Right lobe of liver (tissue), 6 donors: ENCODE data around the gene MAPK1. TPM values are rescaled to one million over a fixed set of nuclear protein-coding genes. Genes with fewer than 3 reads are reported as not detected.
A peak's percentile ranks its signal among the peaks of the same experiment; 100 is the strongest.
"Not testable (repeated sequence)": the region's sequence is repeated elsewhere in the genome, so short reads cannot be mapped to it uniquely, and the experiment has no call there.

Source experiments
- ATAC-seq, 4 donors: fragments of 200-7000 bp; cut with Tn5 transposase; one replicate each; pipeline ENCODE4 v1.9.1; 2020; ENCODE audit warnings: mild to moderate bottlenecking in 4 of 4, moderate library complexity in 4 of 4
- DNase-seq, 3 donors: peaks; one replicate each; pipeline ENCODE4 v3.0.0-alpha.2; 2020
- H3K27ac ChIP-seq, 3 donors: fragments of 200-600 bp; one replicate each; pipeline ENCODE4 v1.8.0; 2022
- H3K27me3 ChIP-seq, 2 donors: fragments of 200-600 bp; one replicate each; pipeline ENCODE4 v1.8.0; 2022
- H3K36me3 ChIP-seq, 4 donors: fragments of 200-600 bp; sonication (generic) in 1 of 4; one replicate each; pipeline versions ENCODE4 v1.5.1 to v1.8.0; 2017 to 2022; ENCODE audit warnings: control low read depth in 1 of 4
- H3K4me1 ChIP-seq, 4 donors: fragments of 200-600 bp; sonication (generic) in 1 of 4; one replicate each; pipeline versions ENCODE4 v1.5.1 to v1.8.0; 2017 to 2022; ENCODE audit warnings: control low read depth in 1 of 4
- H3K4me3 ChIP-seq, 3 donors: fragments of 200-600 bp; one replicate each; pipeline ENCODE4 v1.8.0; 2022
- H3K9me3 ChIP-seq, 4 donors: fragments of 200-600 bp; sonication (generic) in 1 of 4; one replicate each; pipeline versions ENCODE4 v1.5.1 to v1.8.0; 2017 to 2022; ENCODE audit warnings: control low read depth in 1 of 4
- POLR2A ChIP-seq: fragments of 450-650 bp; IDR thresholded peaks from one replicate; pipeline ENCODE4 v1.6.1; 2017; ENCODE audit warnings: antibody characterized with exemption, mild to moderate bottlenecking
- WGBS: methylation state at CpG from one replicate; pipeline ENCODE4 v1.1.6; 2018; ENCODE audit warnings: low coverage, low lambda C conversion rate; ENCODE audit not compliant: insufficient coverage; ENCODE audit errors: missing lambda C conversion rate; 5-methylcytosine and 5-hydroxymethylcytosine counted together
- intact Hi-C, 2 donors: fragments of 100-400 bp; cut with DNase I; formaldehyde crosslinking; loops; one replicate each; pipeline versions ENCODE4 v1.11.2 to v1.14.1; 2022
- total RNA-seq, 6 experiments: library from RNA; depleted of rRNA in 2 of 6; stranded (reverse); fragments of >200 nt in 2 of 6; fragmentation: NEBNext Ultra II Directional in 3 of 6; extraction: Animal tissue kit (Norgen Biotek cat#: 25700) in 3 of 6; gene quantifications; one replicate each; pipeline versions ENCODE4 v1.1.0 to v1.2.4, GENCODE V29; 2016 to 2023
- TF ChIP-seq, protein P1 (sequence below), 4 donors: fragments of 200-600 bp in 3 of 4; fragments of 450-650 bp in 1 of 4; IDR thresholded peaks; one replicate each; pipeline versions ENCODE4 v1.5.1 to v1.8.0; 2016 to 2022; ENCODE audit warnings: antibody characterized with exemption in 4 of 4, mild to moderate bottlenecking in 2 of 4
- donor health status: DM: no; HTN: yes; CAD: no.
- donor health status: DM: no; HTN: no; CAD: no.
- donor health status: DM: no; HTN: no; CAD: no.
- donor health status: DM: no; HTN: yes; CAD: no.
- donor health status: DM: no; HTN: yes; CAD: no.

Gene MAPK1
- total RNA-seq, 6 experiments from 2014 or later, result 43.4 to 75.0 (median 59.5) TPM

DNA sequence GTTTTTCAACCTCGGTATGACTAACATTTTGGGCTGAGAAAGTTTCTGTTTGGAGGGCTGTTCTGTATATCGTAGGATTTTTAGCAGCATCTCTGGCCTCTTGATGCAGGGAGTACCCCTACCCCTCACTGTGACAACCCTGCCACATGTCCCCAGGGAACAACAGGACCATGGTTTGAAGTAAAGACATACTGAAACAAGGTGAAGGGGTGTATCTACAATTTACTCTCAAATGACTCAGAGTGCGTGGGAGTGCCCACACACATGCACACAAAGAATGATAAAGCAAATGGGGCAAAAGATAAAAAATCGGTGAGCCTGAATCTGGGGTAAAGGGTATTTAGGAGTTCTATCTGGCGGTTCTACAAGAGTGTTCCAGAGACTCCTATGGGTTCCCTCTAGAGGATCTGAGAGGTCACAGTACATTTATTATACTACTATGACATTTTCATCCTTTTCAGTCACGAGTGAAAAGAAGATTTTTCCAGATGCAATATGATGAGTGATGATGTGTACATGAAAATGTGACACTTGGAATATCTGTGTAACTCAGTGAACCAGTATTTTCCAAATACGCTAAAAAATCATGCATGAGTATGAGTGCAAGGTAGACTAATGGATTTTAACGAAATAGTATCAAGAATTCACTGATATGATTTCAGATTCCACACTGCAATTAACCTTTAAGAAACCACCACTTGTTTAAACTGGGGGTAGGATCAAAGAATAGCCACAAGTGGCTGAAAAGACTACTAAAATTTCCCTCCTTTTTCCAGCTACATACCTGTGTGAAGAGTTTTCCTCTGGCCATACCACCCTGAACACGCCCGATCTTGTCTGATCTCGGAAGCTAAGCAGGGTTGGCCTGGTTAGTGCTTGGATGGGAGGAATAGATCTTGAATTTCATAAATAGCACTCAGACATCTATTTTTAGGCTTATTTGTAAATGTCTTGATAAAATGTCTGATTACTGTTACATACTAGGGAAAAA, 75.5 kb downstream of the MAPK1 start:
- H3K27me3 ChIP-seq, result no peaks in the 10 kb centered on the region

DNA sequence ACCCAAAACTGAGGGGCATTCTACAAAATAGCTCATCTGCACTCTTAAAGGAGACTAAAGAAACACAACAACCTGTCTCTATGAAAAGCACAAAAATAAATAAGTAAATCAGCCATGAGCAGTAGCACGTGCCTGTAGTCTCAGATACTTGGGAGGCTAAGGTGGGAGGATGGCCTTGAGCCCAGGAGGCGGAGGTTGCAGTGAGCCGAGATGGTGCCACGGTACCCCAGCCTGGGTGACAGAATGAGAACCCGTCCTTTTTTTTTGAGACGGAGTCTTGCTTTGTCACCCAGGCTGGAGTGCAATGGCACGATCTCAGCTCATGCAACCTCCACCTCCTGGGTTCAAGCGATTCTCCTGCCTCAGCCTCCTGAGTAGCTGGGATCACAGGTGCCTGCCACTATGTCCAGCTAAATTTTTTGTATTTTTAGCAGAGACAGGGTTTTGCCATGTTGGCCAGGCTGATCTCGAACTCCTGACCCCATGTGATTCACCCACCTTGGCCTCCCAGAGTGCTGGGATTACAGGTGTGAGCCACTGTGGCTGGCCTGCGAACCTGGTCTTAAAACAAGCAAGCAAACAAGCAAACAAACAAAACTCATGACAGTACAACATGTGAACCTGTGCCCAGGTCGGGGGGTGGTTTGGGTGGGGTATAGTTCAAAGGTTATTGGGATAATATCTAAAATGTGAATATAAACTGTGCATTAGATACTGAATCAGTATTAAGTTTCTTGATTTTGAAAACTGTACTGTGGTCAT, 76.4 kb downstream of the MAPK1 start:
- intact Hi-C loops, H3K4me1 ChIP-seq, H3K9me3 ChIP-seq, H3K4me3 ChIP-seq, H3K27ac ChIP-seq, H3K27me3 ChIP-seq, DNase-seq: not testable (repeated sequence)
- peaks cover 0 to 26% (median 0%) of the 10 kb centered on the region in 4 donors for H3K36me3 ChIP-seq
- ATAC-seq, result peak in 1 of 4 donors; percentile 54
- WGBS, result 75% methylated on average over 9 of the region's 11 CpGs

More for the DNA sequence above, 75.5 kb downstream of the MAPK1 start:
- ATAC-seq, result peak in 3 of 4 donors; percentile 45 to 87 (median 49)
- no peak for TF ChIP-seq POLR2A
- TF ChIP-seq, protein P1, sequence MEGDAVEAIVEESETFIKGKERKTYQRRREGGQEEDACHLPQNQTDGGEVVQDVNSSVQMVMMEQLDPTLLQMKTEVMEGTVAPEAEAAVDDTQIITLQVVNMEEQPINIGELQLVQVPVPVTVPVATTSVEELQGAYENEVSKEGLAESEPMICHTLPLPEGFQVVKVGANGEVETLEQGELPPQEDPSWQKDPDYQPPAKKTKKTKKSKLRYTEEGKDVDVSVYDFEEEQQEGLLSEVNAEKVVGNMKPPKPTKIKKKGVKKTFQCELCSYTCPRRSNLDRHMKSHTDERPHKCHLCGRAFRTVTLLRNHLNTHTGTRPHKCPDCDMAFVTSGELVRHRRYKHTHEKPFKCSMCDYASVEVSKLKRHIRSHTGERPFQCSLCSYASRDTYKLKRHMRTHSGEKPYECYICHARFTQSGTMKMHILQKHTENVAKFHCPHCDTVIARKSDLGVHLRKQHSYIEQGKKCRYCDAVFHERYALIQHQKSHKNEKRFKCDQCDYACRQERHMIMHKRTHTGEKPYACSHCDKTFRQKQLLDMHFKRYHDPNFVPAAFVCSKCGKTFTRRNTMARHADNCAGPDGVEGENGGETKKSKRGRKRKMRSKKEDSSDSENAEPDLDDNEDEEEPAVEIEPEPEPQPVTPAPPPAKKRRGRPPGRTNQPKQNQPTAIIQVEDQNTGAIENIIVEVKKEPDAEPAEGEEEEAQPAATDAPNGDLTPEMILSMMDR (IDR thresholded peaks at IDR 0.05), result peak in 1 of 4 donors; percentile 12
- Histone ChIP-seq H3K36me3 (peaks cover 0 to 23% (median 0%) of the 10 kb centered on the region in 4 donors), H3K4me3 (no peak overlapping the region), H3K27ac (no peak overlapping the region), H3K9me3 (no peaks in the 10 kb centered on the region), H3K4me1 (no peaks in the 10 kb centered on the region)
- DNase-seq, result no peak
- WGBS, result 63% methylated on average over 11 of the region's 11 CpGs
- intact Hi-C loops, result no loop called here

DNA sequence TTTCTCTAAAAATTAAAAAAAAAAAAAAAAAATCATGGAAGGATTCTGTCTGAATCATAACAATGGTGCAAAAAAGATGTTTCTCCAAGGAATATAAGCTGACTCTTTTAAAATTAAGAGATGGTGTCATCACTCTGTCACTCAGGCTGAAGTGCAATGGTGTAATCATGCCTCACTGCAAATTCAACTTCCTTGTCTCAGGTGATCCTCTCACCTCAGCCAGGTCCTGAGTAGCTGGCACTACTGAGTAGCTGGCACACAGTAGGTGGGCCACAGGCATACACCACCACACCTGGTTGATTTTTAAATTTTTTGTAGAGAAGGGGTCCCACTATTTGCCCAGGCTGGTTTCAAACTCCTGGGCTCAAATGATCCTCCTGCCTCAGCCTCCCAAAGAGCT, 77.1 kb downstream of the MAPK1 start:
- Histone ChIP-seq H3K36me3 (peaks cover 0 to 26% (median 0%) of the 10 kb centered on the region in 4 donors), H3K27me3 (no peaks in the 10 kb centered on the region), H3K4me3 (no peak overlapping the region), H3K4me1 (no peaks in the 10 kb centered on the region), H3K27ac (no peak overlapping the region), H3K9me3 (no peaks in the 10 kb centered on the region)
- peak in 1 of 4 donors; percentile 49 for ATAC-seq
- intact Hi-C loops, result no loop called here
- no peak for DNase-seq
- TF ChIP-seq, protein P1 (IDR thresholded peaks at IDR 0.05), result no peak
- TF ChIP-seq POLR2A, result no peak

DNA sequence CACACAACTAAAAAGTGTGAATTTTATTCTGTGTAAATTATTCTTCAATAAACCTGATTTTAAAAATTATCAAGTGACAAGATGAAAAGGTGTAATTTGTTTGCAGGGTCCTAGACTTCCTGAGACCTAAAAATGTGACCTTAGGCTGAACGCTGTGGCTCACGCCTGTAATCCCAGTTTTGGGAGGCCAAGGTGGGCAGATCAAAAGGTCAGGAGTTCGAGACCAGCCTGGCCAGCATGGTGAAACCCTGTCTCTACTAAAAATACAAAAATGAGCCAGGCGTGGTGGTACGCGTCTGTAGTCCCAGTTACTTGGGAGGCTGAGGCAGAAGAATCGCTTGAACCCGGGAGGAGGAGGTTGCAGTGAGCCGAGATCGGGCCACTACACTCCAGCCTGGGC, 79.9 kb downstream of the MAPK1 start:
- intact Hi-C loops, H3K27me3 ChIP-seq, H3K27ac ChIP-seq, H3K4me3 ChIP-seq, H3K9me3 ChIP-seq, DNase-seq, ATAC-seq, H3K4me1 ChIP-seq: not testable (repeated sequence)
- peaks cover 0 to 24% (median 3%) of the 10 kb centered on the region in 4 donors for H3K36me3 ChIP-seq
- 94% methylated on average over 10 of the region's 10 CpGs for WGBS

DNA sequence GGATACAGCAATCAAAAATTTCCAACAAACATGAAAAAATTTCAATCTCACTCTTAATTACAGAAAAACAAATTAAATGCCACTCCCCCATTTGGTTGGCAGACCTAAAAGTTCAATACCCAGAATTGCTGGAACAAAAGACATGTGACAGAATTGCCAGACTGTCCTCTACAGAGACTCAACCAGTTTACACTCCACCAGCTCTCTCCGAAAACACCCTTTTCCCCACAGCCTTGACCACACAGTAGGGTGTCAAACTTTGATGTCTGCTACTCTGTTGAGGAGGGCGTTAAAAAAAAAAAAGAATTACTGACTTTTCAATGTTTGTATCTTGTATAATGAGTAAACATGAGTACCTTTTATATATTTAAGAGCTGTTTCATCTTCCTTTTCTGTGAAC, 87.2 kb downstream of the MAPK1 start:
- DNase-seq (peak in 1 of 3 donors; percentile 17), ATAC-seq (no peak)
- Histone ChIP-seq H3K4me3 (no peak overlapping the region), H3K27ac (no peak overlapping the region), H3K4me1 (peaks cover 0 to 7% (median 0%) of the 10 kb centered on the region in 4 donors), H3K27me3 (no peaks in the 10 kb centered on the region), H3K36me3 (peaks cover 0 to 10% (median 4%) of the 10 kb centered on the region in 4 donors), H3K9me3 (no peaks in the 10 kb centered on the region)
- WGBS, result 83% methylated on average over 2 of the region's 2 CpGs
- TF ChIP-seq, protein P1 (IDR thresholded peaks at IDR 0.05), result no peak
- TF ChIP-seq POLR2A, result no peak
- intact Hi-C loops, result no loop called here
